DMS 273 treated with DMSO at 0.1 percent for 48 hours (cell line): ENCODE data around the gene SLC66A2.

Experiments
- DNase-seq: peaks from one replicate; lab custom pipeline; 2025; lab: John Stamatoyannopoulos, UW

Gene SLC66A2

DNA sequence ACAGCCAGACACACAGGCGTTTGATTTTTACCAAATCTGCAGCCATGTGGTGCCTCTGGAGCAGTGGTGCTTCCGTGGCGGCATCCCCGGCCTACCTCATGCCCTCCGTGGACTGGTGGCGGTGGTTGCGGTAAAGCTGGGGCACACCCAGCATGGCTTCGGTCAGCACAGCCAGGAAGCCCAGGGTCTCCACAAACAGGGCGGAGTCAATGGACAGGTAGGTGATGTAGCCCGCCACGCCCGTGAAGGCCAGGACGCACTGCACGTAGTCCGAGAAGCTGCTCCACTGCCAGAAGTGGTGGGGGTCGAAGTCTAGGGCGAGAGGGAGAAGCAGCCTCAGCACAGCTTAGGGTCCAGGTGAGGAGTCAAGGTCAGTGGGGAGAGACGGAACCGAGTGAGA is 32.4 kb downstream of the SLC66A2 start:
- DNase-seq, result no peak

DNA sequence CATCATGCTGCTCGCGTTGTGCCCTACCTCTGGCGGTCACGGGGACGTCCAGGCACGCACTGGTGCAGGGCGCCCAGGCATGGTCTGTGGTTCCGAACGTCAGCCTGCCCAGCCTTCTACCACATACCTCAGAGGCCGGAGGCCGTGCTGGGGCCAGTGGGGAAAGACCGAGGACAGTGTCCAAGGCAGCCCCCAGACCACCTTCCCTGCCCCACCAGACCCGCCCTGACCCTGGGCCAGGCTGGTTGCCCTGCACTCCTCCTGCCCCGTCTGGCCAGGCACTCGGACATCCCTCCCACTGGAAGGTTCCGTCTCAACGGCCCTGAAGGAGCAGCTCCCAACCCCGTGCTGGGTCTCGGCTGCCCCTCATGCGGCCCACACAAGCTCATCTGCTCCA is 32.8 kb downstream of the SLC66A2 start:
- DNase-seq, result no peak

DNA sequence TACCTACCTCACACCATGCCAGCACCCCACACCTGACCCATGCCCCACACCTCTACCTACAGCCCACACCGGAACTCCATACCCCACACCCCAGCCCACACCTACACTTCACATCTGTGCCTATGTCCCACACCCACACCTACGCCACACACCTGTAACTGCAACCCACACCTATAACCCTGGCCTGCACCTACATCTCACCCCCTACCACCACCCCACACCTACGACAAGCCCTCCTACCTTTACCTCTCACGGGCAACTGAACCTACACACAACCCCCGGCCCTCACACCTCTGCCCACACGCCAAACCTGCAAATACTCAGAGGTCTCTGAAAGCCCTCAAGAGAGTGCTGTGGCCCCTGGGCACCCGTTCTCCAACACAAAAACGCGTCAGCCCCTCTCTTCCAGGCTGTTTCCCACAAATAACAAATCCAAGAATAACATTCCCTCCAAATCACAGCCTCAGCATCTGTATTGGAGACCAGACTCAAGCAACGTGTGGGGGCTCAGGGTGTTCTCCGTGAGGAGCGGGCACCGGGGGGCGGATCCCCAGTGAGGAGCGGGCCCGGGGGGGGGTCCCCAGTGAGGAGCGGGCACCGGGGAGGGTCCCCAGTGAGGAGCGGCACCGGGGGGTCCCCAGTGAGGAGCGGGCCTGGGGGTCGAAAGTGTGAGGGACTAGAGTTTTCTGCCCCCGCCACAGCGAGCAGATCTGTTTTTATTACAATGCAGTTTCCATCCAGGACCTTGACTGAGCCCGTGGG is 33.4 kb downstream of the SLC66A2 start:
- DNase-seq, result no peak

DNA sequence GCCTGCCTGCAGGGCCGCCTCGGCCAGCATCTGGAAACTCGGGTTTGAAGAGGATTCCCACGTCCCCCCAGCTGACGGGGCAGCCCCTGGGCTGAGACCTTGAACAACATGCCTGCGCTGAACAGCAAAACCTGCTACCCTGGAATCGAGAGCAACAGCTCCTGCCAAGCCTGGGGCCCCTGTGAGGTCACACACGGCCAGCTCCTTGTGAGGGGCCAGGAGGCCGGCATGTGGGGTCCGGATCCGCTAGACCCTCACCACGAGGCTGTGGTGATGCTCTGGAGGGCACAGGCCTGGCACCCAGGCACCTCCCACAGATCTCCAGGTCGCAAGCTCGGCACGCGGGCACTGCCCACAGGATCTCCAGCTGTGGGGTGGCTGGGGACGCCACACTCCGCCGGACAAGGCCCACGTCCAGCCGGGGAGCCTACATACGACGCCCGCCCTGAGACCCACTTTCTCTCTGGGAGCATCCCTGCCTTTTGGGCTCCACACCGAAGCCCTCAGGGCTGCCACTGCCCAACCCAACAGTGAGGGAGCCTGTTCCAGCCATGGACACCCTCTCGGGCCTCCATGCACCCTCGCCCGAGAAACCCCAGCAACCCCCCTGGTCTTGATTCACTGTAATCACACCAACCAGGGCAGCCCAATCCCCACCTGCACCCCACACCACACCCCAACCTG is 34.1 kb downstream of the SLC66A2 start:
- DNase-seq, result no peak

DNA sequence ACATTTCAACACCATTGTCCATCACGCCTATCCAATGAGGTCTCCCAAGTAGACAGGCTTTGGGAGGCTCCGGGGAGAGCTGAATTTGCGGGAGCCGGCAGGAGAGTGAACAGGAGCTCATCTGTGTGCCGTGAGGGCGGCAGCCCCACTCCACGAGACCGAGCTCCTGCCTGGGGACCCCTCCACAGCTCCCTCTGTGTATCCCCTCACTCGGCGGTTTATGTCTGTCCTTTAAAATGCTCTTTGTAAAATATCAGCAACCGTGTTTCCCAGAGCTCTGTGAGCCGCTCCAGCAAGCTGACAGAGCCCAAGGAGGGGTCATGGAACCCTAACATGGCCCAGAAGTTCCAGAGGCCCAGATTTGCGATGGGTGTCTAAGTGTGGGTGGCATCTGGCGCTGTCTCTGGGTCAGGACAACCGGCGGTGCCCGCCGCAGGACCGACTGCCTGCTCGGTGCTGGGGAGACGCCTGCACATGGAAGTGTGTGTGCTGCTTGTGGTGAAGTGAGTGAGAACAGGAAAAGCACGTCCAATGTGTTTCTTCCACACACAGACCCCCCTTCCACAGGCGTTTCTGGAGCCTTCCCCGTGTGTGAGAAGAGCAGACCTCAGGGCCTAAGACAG is 34.8 kb downstream of the SLC66A2 start:
- no peak for DNase-seq

DNA sequence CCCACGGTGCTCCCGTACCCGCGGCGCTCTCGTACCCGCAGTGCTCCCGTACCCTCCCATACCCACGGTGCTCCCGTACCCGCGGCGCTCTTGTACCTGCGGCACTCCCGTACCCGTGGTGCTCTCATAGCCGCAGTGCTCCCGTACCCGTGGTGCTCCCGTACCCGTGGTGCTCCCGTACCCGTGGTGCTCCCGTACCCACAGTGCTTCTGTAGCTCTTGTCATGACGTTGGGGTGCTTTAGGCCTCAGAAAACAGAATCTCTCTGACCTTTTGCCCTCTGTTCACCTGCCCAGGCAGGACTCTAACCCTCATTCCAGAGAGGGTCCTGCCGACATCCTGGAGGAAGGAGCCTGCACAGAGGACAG is 35.3 kb downstream of the SLC66A2 start:
- DNase-seq, result no peak

DNA sequence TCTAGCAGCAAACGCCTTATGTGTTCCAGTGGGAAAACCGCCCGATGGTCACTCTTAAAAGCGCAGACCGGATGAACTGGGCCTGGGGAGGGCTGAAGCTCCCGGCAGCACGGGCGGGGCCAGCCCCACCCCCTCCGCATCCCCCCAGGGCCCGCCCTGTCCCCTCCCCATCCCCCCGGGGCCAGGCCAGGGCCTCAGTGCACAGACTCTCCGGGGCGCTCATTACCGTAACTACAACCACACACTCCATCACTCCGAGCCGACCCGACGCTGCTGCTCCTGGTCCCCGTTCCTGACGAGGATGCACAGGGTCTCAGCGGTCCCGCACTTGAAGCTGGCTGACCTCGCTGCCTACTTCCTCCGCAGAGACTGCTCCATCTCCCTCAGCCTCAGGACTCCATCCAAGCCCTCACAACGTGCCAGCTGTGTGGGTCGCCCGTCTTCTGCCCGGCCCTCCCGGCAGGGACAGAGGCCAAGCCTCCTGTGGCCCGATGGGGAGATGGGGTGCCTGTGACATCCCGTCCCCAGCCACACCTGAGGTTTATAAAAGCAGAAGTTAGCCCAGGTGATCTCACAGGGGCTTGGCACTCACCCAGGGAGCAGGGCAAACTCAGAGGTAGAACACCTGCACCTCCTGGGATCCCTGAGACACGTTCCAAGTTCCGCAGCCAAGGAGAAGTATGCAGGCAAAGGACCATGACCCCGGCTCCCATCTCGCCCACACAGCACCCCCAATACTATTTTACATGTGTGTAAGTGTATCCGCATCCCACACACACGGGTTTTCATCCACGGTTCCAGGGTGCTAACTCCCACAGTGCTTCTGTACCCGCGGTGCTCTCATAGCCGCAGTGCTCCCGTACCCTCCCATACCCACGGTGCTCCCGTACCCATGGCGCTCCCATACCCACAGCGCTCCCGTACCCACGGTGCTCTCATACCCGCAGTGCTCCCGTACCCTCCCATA is 36.0 kb downstream of the SLC66A2 start:
- no peak for DNase-seq

DNA sequence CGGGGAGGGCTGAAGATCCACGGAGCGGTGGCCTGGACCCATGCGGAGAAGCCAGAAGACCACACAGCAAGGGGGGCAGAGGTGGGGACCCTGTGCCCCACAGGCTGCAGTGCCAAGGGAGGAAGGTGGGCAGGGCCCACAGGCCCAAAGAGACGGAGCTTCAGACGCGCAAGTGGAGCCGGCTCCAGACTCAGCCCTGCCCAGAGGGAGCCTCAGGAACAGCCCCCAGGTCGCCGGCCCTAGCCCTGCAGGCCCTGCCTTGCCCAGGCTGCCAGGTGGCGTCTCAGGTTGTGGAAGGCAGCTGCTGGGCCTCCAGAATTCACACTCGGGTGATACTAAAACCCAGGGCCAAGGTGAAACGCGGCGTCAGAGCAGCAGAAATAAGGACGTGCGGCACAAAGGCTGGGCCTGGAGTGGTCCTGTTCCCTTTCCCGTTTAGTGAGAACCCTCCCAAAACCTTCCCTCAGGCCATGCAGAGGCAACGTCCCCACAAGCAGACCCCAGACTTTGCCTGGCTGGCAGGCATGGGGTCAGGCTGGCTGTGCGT is 36.8 kb downstream of the SLC66A2 start:
- DNase-seq, result no peak

DNA sequence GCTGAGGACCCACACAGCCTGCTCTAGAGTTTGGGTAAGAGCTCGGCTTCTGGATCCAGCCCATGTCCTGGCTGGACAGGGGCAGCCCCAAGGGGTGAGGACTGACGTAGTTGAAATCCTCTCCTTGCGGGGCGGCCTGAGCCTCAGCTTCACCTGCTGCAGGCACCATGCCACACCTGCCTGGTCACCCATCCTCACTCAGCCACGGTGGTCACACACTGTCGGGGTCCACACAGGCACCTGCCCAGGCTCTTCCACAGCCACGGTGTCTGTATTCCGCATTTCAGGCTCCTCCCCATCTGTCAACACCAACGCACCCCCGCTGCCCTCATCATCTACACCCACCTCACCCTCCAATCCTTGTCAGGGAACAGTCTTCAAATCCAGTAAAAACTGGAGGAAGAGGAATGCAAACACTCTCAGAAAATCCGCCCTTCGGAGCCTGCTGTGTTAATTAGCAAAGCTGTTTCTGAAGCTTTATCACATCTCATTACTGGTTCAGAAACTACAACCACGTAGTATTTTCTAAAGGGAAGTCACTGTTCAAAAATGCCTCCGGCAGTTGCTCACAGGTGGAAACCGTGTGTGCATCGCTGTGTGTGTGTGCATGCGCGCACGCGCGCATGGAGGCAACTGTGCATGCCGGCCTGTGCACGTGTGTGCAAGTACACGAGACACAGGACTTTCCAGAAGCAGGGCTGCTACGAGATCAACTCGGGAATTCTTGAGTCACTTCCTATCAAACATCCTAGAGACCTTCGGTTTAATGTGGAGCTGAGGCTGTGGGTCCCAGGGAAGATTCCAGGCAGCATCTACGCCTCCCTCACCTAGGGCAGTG is 38.2 kb downstream of the SLC66A2 start:
- DNase-seq, result no peak

DNA sequence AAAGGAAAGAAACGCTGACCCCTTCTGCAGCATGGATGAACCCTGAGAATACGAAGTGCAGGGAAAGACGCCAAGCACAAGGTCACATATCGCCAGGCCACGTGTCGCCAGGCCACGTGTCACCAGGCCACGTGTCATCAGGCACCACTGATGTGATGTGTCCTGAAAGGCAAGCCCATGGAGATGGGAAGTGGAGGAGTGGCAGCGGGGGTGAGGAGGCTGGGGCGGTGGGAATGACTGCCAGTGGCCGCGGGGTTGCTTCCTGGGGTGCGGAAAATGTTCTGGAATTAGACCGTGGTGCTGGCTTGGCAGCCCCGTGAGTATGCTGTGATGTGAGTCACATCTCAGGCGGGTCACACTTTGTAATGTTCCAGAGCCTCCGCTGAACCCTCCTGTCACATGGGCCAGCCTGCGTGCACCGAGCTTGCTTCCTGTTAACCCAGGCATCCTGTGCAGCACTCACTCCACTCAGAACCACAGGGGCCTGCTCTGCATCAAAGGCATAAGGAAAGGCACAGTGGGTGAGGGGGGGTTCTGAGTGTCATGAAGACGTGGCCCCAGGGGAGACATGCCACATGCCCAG is 39.0 kb downstream of the SLC66A2 start:
- DNase-seq, result no peak

DNA sequence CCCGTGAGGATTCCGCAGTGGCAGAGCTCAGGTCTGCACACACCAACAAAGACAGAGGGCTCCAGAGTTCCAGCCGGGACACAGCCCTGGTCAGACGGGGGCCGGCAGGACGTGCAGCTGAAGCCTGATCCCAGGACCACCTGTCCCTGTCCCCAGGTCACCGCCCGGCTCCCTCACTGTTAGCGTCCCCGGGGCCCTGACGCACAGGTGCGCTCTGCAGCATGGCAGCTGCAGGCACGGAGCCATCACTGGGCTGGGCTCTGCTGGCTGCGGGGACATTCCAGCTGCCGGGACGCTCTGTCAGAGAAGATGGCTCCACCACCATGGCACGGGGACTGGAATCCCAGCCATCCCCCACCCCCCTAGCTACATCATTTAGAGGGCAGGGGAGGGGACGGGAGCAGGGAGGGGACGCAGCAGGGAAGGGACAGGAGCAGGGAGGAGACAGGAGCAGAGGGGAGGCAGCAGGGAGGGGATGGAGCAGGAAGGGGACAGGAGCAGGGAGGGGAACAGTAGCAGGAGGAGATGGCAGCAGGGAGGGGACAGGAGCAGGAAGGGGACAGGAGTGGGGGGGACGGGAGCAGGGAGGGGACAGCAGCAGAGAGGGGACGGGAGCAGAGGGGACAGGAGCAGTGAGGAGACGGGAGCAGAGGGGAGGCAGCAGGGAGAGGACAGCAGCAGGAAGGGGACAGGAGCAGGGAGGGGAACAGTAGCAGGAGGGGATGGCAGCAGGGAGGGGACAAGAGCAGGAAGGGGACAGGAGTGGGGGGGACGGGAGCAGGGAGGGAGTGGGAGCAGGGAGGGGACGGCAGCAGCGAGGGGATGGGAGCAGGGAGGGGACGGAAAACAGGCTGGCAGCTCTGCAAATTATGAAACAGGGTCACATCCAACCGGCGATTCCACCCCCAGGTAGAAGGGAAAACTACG is 39.8 kb downstream of the SLC66A2 start:
- DNase-seq, result no peak

DNA sequence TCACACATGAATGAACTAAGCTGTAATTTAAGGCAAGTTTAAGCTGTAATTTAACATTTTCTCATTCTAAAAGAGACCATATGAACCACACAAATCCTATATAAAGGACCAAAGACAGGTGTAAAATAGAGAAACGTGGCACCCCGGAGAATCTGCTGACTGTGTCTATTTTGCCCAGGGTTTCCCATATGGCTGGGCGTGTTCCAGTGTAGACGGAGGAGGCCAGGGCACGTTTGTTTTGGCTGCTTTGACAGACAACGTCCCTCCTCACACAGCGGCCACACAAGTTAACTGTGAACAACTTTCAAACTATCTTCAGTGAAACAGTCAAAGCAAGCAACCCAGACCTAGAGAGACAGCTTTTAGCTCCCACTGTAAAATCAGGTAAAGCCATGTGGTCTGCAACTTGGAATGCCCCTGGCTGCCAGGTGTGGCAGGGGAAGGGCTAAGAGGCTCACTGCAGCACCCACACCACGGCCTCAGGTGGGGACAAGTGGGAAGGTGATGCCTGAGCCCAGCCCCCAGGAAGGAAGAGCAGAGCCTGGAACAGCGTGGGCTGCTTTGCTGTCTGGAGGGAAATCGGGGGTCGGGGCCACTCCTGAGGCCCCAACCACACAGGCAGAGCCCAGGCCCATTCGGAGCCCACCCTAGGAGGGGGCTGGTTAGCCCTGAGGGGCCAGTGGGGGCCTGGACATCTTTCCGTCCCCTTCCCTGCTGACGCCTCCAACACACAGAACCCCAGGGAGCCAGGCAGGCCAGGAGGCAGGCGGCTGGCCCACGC is 40.7 kb downstream of the SLC66A2 start:
- DNase-seq, result no peak

DNA sequence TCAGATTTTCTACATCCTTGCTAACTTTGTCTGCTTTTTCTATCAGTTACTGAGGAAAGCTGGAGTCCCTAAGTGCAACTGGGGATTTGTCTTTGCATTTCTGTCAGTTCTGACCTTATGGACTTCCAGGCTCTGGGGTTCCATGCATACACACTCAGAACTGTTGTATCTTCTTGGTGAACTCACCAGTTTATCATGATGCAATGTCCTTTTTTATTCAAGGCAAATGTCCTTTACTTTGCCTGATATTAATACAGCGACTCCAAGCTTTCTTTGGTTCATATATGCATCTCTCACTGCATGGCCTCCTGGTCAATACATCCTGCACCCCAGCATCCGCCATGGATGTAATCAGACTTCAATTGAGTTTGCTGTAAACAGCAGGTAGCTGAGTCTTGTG is 44.7 kb downstream of the SLC66A2 start:
- DNase-seq, result no peak

DNA sequence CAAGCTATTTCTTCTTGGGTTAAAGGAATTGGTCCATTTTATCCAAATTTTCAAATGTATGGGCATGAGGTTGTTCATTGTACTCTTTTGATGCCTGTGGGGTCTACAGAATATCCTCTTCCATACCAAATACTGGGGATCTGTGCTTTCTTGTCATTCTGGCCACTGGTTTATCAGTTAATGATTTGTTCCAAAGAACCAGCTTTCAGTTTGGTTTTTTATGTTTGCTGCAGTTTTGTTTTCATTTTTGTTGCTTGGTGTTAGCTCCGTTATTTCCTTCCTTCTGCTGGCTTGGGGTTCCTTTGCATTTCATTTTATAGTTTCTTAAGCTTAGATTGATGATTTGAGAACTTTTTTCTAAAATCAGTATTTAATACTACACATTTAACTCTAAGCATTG is 45.5 kb downstream of the SLC66A2 start:
- DNase-seq, result no peak

DNA sequence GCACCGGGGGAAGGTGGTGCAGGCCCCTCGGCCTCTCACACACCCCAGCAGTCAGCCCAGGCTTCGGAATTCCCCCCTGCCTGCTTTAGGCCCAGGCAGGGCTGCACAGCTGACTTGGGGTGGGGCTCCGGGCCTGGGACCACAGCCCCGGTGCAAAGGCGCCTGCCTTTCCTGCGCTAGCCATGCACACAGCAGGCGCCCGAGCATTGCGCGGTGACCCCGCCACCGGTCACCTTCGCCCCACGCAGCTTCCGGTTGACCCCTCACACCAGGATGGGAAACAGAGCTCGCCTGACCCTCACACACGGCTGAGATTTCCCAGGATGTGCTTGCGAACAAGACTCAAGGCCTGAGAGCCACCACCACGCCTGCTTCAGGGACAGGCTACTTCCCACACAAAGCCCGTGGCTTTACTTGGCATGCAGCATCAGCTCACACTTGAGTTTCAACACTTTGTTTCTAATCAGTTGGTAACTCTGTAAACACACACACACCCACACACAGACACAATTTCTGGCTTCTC is 46.0 kb downstream of the SLC66A2 start:
- no peak for DNase-seq

DNA sequence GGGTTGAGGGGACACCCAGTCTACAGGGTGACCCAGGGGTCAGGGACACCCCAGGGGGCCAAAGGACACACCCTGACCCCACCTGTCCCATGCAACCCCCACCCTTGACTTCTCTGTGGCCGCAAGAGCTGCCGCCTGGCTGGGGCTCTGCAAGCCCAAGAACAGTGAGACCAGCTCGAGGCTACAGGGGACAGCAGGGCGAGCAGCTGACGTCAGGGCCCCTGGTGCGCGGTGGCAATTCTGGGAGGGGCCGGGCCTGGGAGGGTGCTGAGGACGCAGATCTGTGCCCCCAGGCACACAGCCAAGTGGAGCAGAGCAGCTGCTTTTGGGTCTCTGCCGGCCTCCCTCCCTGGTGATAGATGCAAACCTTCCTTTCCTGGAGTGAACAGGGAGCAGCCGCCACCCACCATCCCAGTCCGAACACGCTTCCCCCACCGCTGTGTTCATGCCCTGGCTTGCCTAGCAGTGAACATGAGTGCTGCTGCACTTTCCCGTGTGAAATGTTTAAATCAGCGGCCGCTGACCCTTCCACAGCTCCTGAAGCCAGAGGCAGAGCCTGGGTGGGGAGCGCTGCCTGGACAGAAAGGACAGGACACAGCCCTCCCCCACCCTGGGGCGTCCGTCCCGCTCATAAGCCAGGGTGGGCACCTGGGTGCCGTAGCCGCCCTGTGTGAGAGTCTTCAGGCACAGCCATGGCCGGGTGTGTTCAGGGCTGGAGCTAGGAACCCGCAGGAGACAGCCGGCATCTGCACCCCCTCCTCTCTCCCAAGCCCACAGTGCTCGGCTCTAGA is 46.9 kb downstream of the SLC66A2 start:
- DNase-seq, result no peak

DNA sequence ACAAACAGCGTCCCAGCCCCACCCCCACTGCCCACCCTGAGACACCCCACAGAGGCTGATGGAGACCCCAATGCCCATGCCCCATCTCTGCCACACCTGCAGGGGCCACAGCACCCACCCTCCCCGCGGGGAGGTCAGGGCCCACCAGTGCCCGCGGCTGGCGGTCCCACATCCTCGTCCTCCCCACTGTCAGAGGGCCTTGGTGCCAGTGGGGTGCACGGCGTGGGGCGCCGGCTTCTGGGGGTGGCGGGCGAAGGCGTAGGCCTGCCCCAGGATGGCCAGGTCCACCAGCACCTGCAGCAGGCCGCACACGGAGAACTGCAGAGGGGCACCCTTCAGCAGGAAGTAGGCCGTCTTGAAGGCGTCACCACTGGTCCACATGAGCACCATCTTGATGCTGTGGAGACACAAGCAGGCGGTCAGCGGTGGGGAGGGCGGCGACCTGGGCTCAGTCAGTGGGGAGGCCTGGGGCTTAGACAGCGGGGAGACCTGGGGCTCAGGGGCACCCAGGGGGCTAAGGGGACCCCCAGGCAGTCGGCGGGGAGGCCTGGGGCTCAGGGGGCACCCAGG is 47.6 kb downstream of the SLC66A2 start:
- DNase-seq, result no peak
